Measurements from ENCODE around the gene SSH2. TPM values are rescaled to one million over a fixed set of nuclear protein-coding genes. Genes with fewer than 3 reads are reported as not detected.

SSH2 gene
- total and polyA plus RNA-seq, 5 experiments from 2014 or later = 27.1 to 73.9 (median 32.6) TPM

GRCh38 chr17:29716566-29716965 lies 213.5 kb downstream of the SSH2 start:
- peak overlapping the region in 9 of 10 donors; percentile 6 to 99 (median 71) for H3K27ac Mint-ChIP-seq
- peaks cover 44 to 95% (median 87%) of the 10 kb centered on the region in 4 donors for H3K4me1 Mint-ChIP-seq
- no peaks in the 10 kb centered on the region for H3K27me3 Mint-ChIP-seq
- H3K4me3 Mint-ChIP-seq = peak overlapping the region in 2 of 10 donors; percentile 3 to 9
- ATAC-seq (no peak), DNase-seq (no peak)
- peaks cover 0 to 24% (median 11%) of the 10 kb centered on the region in 3 donors for H3K36me3 Mint-ChIP-seq
- H3K9me3 Mint-ChIP-seq = no peaks in the 10 kb centered on the region
- POLR2A ChIA-PET = interaction anchor here (1.0 kb wide), 1 partner anchor 18 kb away, joined by 3 read pairs; no protein-coding TSS in a partner anchor

GRCh38 chr17:29715680-29716079 lies 214.3 kb downstream of the SSH2 start:
- DNase-seq = no peak
- POLR2A ChIA-PET = interaction anchor here (1.0 to 1.1 kb wide), 3 partner anchors 9 to 45 kb away, joined by 3 to 4 read pairs (median 4); no protein-coding TSS in a partner anchor
- no peaks in the 10 kb centered on the region for H3K9me3 Mint-ChIP-seq
- peak overlapping the region in 2 of 10 donors; percentile 0 to 35 for H3K4me3 Mint-ChIP-seq
- H3K36me3 Mint-ChIP-seq = peaks cover 0 to 30% (median 7%) of the 10 kb centered on the region in 3 donors
- H3K27me3 Mint-ChIP-seq = no peaks in the 10 kb centered on the region
- peaks cover 43 to 95% (median 87%) of the 10 kb centered on the region in 4 donors for H3K4me1 Mint-ChIP-seq
- no peak for ATAC-seq
- H3K27ac Mint-ChIP-seq = peak overlapping the region in 8 of 10 donors; percentile 68 to 99 (median 76)

- DNase-seq (no peak), ATAC-seq (no peak)
- POLR2A ChIA-PET = interaction anchor here (3.9 kb wide), 1 partner anchor 9 kb away, joined by 41 read pairs; no protein-coding TSS in a partner anchor
- H3K4me1 Mint-ChIP-seq = peaks cover 44 to 97% (median 92%) of the 10 kb centered on the region in 4 donors
- H3K27me3 Mint-ChIP-seq = no peaks in the 10 kb centered on the region
- peak overlapping the region in 4 of 10 donors; percentile 0 to 21 (median 14) for H3K4me3 Mint-ChIP-seq
- H3K27ac Mint-ChIP-seq = peak overlapping the region in 8 of 10 donors; percentile 59 to 99 (median 88)
- H3K36me3 Mint-ChIP-seq = peaks cover 0 to 33% (median 11%) of the 10 kb centered on the region in 3 donors
- H3K9me3 Mint-ChIP-seq = no peaks in the 10 kb centered on the region
Observed at GRCh38 chr17:29714146-29714545, 215.9 kb downstream of the SSH2 start.

- POLR2A ChIA-PET = interaction anchor here (0.6 to 3.9 kb wide), 3 partner anchors 9 to 47 kb away, joined by 4 to 41 read pairs (median 4); no protein-coding TSS in a partner anchor
- Mint-ChIP-seq H3K4me1 (peaks cover 42 to 96% (median 89%) of the 10 kb centered on the region in 4 donors), H3K27ac (peak overlapping the region; percentile 77 to 99 (median 86)), H3K9me3 (no peaks in the 10 kb centered on the region), H3K36me3 (peaks cover 0 to 31% (median 11%) of the 10 kb centered on the region in 3 donors), H3K27me3 (no peaks in the 10 kb centered on the region), H3K4me3 (peak overlapping the region in 6 of 10 donors; percentile 1 to 49 (median 32))
- ATAC-seq (peak; percentile 23 to 60), DNase-seq (no peak)
Observed at GRCh38 chr17:29713626-29714025, 216.4 kb downstream of the SSH2 start.

- ATAC-seq (no peak), DNase-seq (no peak)
- peaks cover 32 to 92% (median 79%) of the 10 kb centered on the region in 4 donors for H3K4me1 Mint-ChIP-seq
- H3K36me3 Mint-ChIP-seq = peaks cover 0 to 27% (median 7%) of the 10 kb centered on the region in 3 donors
- POLR2A ChIA-PET = interaction anchor here (0.6 to 3.9 kb wide), 3 partner anchors 11 to 50 kb away, joined by 3 to 41 read pairs (median 3); no protein-coding TSS in a partner anchor
- peak overlapping the region in 9 of 10 donors; percentile 35 to 99 (median 78) for H3K27ac Mint-ChIP-seq
- H3K9me3 Mint-ChIP-seq = no peaks in the 10 kb centered on the region
- H3K27me3 Mint-ChIP-seq = no peaks in the 10 kb centered on the region
- no peak overlapping the region for H3K4me3 Mint-ChIP-seq
Observed at GRCh38 chr17:29711588-29712385, 218.2 kb downstream of the SSH2 start.

- DNase-seq (no peak), ATAC-seq (no peak)
- H3K36me3 Mint-ChIP-seq = peaks cover 0 to 22% (median 7%) of the 10 kb centered on the region in 3 donors
- H3K27ac Mint-ChIP-seq = peak overlapping the region; percentile 35 to 99 (median 82)
- H3K4me3 Mint-ChIP-seq = no peak overlapping the region
- no peaks in the 10 kb centered on the region for H3K9me3 Mint-ChIP-seq
- POLR2A ChIA-PET = interaction anchor here (0.6 to 3.9 kb wide), 4 partner anchors 12 to 51 kb away, joined by 3 to 41 read pairs (median 3); no protein-coding TSS in a partner anchor
- H3K4me1 Mint-ChIP-seq = peaks cover 23 to 91% (median 77%) of the 10 kb centered on the region in 4 donors
- no peaks in the 10 kb centered on the region for H3K27me3 Mint-ChIP-seq
Observed at GRCh38 chr17:29710891-29711418, 219.1 kb downstream of the SSH2 start.

GRCh38 chr17:29710520-29710884 lies 219.5 kb downstream of the SSH2 start:
- no peak for ATAC-seq
- peak overlapping the region in 9 of 10 donors; percentile 3 to 99 (median 82) for H3K27ac Mint-ChIP-seq
- POLR2A ChIA-PET = interaction anchor here (0.6 to 3.9 kb wide), 2 partner anchors 12 to 25 kb away, joined by 3 to 41 read pairs; no protein-coding TSS in a partner anchor

GRCh38 chr17:29709866-29710519 lies 220.0 kb downstream of the SSH2 start:
- peak overlapping the region; percentile 3 to 99 (median 82) for H3K27ac Mint-ChIP-seq
- H3K9me3 Mint-ChIP-seq = no peaks in the 10 kb centered on the region
- POLR2A ChIA-PET = interaction anchor here (5.6 kb wide), 1 partner anchor 13 kb away, joined by 80 read pairs; no protein-coding TSS in a partner anchor
- peaks cover 26 to 91% (median 77%) of the 10 kb centered on the region in 4 donors for H3K4me1 Mint-ChIP-seq
- H3K36me3 Mint-ChIP-seq = peaks cover 0 to 20% (median 7%) of the 10 kb centered on the region in 3 donors
- peak overlapping the region in 2 of 10 donors; percentile 26 to 36 for H3K4me3 Mint-ChIP-seq
- no peak for DNase-seq
- no peaks in the 10 kb centered on the region for H3K27me3 Mint-ChIP-seq
- ATAC-seq = no peak

More at GRCh38 chr17:29710520-29710884, 219.5 kb downstream of the SSH2 start:
- Mint-ChIP-seq H3K4me1 (peaks cover 21 to 91% (median 77%) of the 10 kb centered on the region in 4 donors), H3K36me3 (peaks cover 0 to 22% (median 7%) of the 10 kb centered on the region in 3 donors), H3K4me3 (no peak overlapping the region), H3K27me3 (no peaks in the 10 kb centered on the region), H3K9me3 (no peaks in the 10 kb centered on the region)
- DNase-seq = no peak

- H3K36me3 Mint-ChIP-seq = peaks cover 0 to 21% (median 8%) of the 10 kb centered on the region in 3 donors
- H3K27ac Mint-ChIP-seq = peak overlapping the region; percentile 92 to 99 (median 99)
- no peaks in the 10 kb centered on the region for H3K27me3 Mint-ChIP-seq
- peak overlapping the region; percentile 84 to 94 (median 88) for H3K4me3 Mint-ChIP-seq
- H3K9me3 Mint-ChIP-seq = no peaks in the 10 kb centered on the region
- POLR2A ChIA-PET = interaction anchor here (0.5 to 5.7 kb wide), 11 partner anchors 8 to 415 kb away, joined by 3 to 80 read pairs (median 4); no protein-coding TSS in a partner anchor
- peaks cover 22 to 86% (median 66%) of the 10 kb centered on the region in 4 donors for H3K4me1 Mint-ChIP-seq
- DNase-seq = no peak
- ATAC-seq = no peak
Observed at GRCh38 chr17:29707212-29707571, 222.8 kb downstream of the SSH2 start.

- no peaks in the 10 kb centered on the region for H3K27me3 Mint-ChIP-seq
- DNase-seq = no peak
Observed at GRCh38 chr17:29706045-29706431, 224.0 kb downstream of the SSH2 start.

GRCh38 chr17:29705386-29705785 lies 224.6 kb downstream of the SSH2 start:
- no peaks in the 10 kb centered on the region for H3K9me3 Mint-ChIP-seq
- H3K27ac Mint-ChIP-seq = peak overlapping the region; percentile 88 to 99 (median 98)
- no peaks in the 10 kb centered on the region for H3K27me3 Mint-ChIP-seq
- peak overlapping the region; percentile 48 to 89 (median 74) for H3K4me3 Mint-ChIP-seq
- ATAC-seq = peak in 1 of 2 donors; percentile 31
- POLR2A ChIA-PET = interaction anchor here (0.5 to 5.7 kb wide), 13 partner anchors 10 to 115 kb away, joined by 3 to 80 read pairs (median 5); no protein-coding TSS in a partner anchor
- DNase-seq = peak in 2 of 10 donors; percentile 32 to 43
- H3K36me3 Mint-ChIP-seq = peaks cover 0 to 25% (median 11%) of the 10 kb centered on the region in 3 donors
- peaks cover 13 to 71% (median 49%) of the 10 kb centered on the region in 4 donors for H3K4me1 Mint-ChIP-seq

More at GRCh38 chr17:29706045-29706431, 224.0 kb downstream of the SSH2 start:
- Mint-ChIP-seq H3K4me3 (peak overlapping the region; percentile 84 to 94 (median 88)), H3K27ac (peak overlapping the region; percentile 92 to 99 (median 99)), H3K9me3 (no peaks in the 10 kb centered on the region), H3K4me1 (peaks cover 17 to 74% (median 54%) of the 10 kb centered on the region in 4 donors), H3K36me3 (peaks cover 0 to 25% (median 8%) of the 10 kb centered on the region in 3 donors)
- POLR2A ChIA-PET = interaction anchor here (0.6 to 5.7 kb wide), 13 partner anchors 9 to 206 kb away, joined by 3 to 80 read pairs (median 5); no protein-coding TSS in a partner anchor
- no peak for ATAC-seq

Measured in naive thymus-derived CD8-positive, alpha-beta T cell (primary cell).